ENCODE measurements around the gene PRSS48.
"Not testable (repeated sequence)": the region's sequence is repeated elsewhere in the genome, so short reads cannot be mapped to it uniquely, and the experiment has no call there.

PRSS48 gene

GRCh38 chr4:151263455-151263854 lies 13.5 kb upstream of the PRSS48 start:
- no peak for DNase-seq (ENCODE audit: low read depth)

- DNase-seq (ENCODE audit: low read depth): no peak
These were observed 10.5 kb upstream of the PRSS48 start for GRCh38 chr4:151266497-151266896.

- DNase-seq (ENCODE audit: low read depth): no peak
These were observed 9.9 kb upstream of the PRSS48 start for GRCh38 chr4:151267104-151267503.

GRCh38 chr4:151267822-151268535 lies 9.0 kb upstream of the PRSS48 start:
- no peak for DNase-seq (ENCODE audit: low read depth)

- not testable (repeated sequence) for DNase-seq (ENCODE audit: low read depth)
These were observed 8.1 kb upstream of the PRSS48 start for GRCh38 chr4:151268905-151269304.

GRCh38 chr4:151284534-151285245 lies 7.7 kb downstream of the PRSS48 start:
- DNase-seq (ENCODE audit: low read depth): no peak

GRCh38 chr4:151287409-151287808 lies 10.4 kb downstream of the PRSS48 start:
- no peak for DNase-seq (ENCODE audit: low read depth)

- no peak for DNase-seq (ENCODE audit: low read depth)
These were observed 14.5 kb downstream of the PRSS48 start for GRCh38 chr4:151291485-151291884.

GRCh38 chr4:151292038-151292437 lies 15.1 kb downstream of the PRSS48 start:
- no peak for DNase-seq (ENCODE audit: low read depth)

- DNase-seq (ENCODE audit: low read depth): no peak
These were observed 18.0 kb downstream of the PRSS48 start for GRCh38 chr4:151294833-151295496.

- DNase-seq (ENCODE audit: low read depth): no peak
These were observed 19.3 kb downstream of the PRSS48 start for GRCh38 chr4:151296227-151296626.

- no peak for DNase-seq (ENCODE audit: low read depth)
These were observed 20.2 kb downstream of the PRSS48 start for GRCh38 chr4:151297170-151297569.

GRCh38 chr4:151302432-151302831 lies 25.5 kb downstream of the PRSS48 start:
- DNase-seq (ENCODE audit: low read depth): no peak

GRCh38 chr4:151304226-151304625 lies 27.3 kb downstream of the PRSS48 start:
- DNase-seq (ENCODE audit: low read depth): no peak

- no peak for DNase-seq (ENCODE audit: low read depth)
These were observed 27.8 kb downstream of the PRSS48 start for GRCh38 chr4:151304755-151305154.

- DNase-seq (ENCODE audit: low read depth): no peak
These were observed 33.3 kb downstream of the PRSS48 start for GRCh38 chr4:151310124-151310728.

GRCh38 chr4:151313306-151314009 lies 36.5 kb downstream of the PRSS48 start:
- DNase-seq (ENCODE audit: low read depth): no peak

- DNase-seq (ENCODE audit: low read depth): no peak
These were observed 37.0 kb downstream of the PRSS48 start for GRCh38 chr4:151314010-151314355.

GRCh38 chr4:151314479-151314878 lies 37.5 kb downstream of the PRSS48 start:
- no peak for DNase-seq (ENCODE audit: low read depth)

- DNase-seq (ENCODE audit: low read depth): no peak
These were observed 38.4 kb downstream of the PRSS48 start for GRCh38 chr4:151315212-151315886.

GRCh38 chr4:151316645-151317044 lies 39.7 kb downstream of the PRSS48 start:
- DNase-seq (ENCODE audit: low read depth): no peak
